ENCODE data around the gene POMT2. TPM values are rescaled to one million over a fixed set of nuclear protein-coding genes. Genes with fewer than 3 reads are reported as not detected.
A peak's percentile ranks its signal among the peaks of the same experiment; 100 is the strongest.

POMT2 gene
- total RNA-seq, 1 donor from 2014 or later = 34.7 TPM

DNA sequence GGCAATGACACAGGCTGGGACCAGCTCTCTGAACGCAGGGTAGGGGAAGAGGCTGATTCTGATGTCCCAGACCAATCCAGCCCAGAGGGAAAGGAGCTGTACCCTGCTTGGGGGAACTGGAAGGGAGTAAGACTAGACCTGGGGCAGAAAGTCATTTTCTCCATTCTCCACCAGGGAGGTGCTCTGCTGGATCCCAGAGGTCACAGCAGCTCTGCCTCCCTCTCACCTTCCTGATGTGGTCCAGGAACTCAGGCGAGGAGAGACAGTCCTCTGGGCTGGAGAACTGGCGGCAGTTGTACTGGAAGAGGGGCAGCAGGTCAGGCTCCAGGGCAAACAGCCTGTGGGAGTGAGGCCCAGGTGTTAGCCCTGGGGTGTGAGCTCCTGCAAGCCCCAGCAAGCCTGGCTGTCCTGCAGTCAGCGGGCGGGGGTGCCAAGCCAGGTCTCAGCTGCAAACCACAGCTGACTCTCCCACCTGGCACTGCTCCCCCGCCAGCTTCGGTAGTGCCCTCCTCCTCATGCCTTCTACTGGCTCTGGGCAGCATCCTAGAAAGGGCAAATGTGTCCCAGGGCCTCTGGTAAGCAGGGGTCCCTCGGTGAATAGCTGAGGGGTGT, 51.6 kb downstream of the POMT2 start:
- Mint-ChIP-seq H3K27me3 (ENCODE audit: low read depth) (peaks cover 34% of the 10 kb centered on the region), H3K4me3 (ENCODE audit: unreplicated experiment) (no peak overlapping the region), H3K4me1 (ENCODE audit: low read depth) (peaks cover 6% of the 10 kb centered on the region), H3K9me3 (ENCODE audit: low read depth) (peaks cover 5% of the 10 kb centered on the region), H3K27ac (ENCODE audit: unreplicated experiment) (no peak overlapping the region), H3K36me3 (ENCODE audit: low read depth) (peaks cover 8% of the 10 kb centered on the region)
- peak; percentile 89 for DNase-seq (ENCODE audit: low spot score)
- TF ChIP-seq CTCF (IDR thresholded peaks at IDR 0.05) = no peak

DNA sequence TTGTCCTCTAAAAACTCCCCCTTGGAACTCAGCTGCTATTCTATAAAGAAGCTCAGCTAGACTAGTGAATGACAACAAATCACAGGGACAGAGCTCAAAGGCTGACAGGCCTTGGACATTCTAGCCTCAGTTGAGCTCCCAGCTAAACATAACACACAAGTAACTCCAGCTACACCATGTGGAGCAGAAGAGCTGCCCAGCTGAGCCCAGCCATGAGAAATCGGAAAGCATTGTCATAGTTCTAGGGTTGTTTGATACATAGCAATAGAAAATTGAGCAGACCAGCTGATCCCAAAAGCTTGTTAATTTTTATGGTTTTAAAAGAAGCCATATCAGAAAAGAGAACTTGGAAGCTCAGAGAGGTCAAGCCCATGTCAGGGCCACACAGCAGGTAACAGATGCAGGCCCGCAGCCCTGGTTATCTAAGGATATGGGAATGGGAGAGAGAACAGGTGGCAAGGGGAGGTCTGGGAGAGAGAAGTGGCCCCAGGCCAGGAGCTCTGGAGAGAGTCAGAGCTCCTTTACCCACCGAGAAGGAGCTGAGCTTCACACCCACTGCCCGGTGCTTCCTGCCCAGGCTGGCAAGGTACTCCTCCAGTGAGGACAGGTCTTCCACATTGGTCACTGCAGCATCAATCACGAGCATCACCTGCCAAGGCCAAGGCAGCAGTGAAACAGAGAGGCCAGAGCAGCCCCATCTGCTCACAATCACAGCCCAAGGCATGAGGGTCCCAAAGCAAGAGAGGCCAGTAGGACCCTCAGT, 52.6 kb downstream of the POMT2 start:
- Mint-ChIP-seq H3K4me3 (ENCODE audit: unreplicated experiment) (no peak overlapping the region), H3K27ac (ENCODE audit: unreplicated experiment) (no peak overlapping the region), H3K27me3 (ENCODE audit: low read depth) (peaks cover 42% of the 10 kb centered on the region), H3K36me3 (ENCODE audit: low read depth) (peaks cover 5% of the 10 kb centered on the region), H3K4me1 (ENCODE audit: low read depth) (peaks cover 6% of the 10 kb centered on the region), H3K9me3 (ENCODE audit: low read depth) (peaks cover 5% of the 10 kb centered on the region)
- no peak for TF ChIP-seq CTCF (IDR thresholded peaks at IDR 0.05)
- DNase-seq (ENCODE audit: low spot score) = peak; percentile 65

DNA sequence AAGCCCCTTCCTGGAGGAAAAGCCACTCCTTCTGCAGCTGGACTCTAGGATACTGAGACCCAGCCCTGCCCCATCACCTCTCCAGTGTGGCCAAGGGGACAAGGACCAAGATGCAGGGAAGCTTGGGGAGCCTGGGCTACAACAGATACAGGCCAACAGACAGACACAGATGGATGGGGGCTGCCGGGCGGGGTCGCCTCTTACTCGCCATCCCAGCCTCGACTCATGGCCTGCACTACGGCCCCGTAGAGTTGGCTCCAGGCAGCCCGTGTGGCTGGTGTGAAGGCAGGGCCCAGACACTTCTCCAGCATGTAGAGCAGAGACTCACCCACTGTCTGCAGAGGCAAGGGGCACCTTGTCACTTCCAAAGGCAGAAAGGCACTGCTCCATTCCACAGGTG, 54.3 kb downstream of the POMT2 start:
- Mint-ChIP-seq H3K27me3 (ENCODE audit: low read depth) (peaks cover 39% of the 10 kb centered on the region), H3K4me1 (ENCODE audit: low read depth) (peaks cover 4% of the 10 kb centered on the region), H3K36me3 (ENCODE audit: low read depth) (peaks cover 2% of the 10 kb centered on the region), H3K9me3 (ENCODE audit: low read depth) (peaks cover 5% of the 10 kb centered on the region), H3K4me3 (ENCODE audit: unreplicated experiment) (no peak overlapping the region), H3K27ac (ENCODE audit: unreplicated experiment) (no peak overlapping the region)
- peak; percentile 74 for DNase-seq (ENCODE audit: low spot score)
- TF ChIP-seq CTCF (IDR thresholded peaks at IDR 0.05) = no peak

DNA sequence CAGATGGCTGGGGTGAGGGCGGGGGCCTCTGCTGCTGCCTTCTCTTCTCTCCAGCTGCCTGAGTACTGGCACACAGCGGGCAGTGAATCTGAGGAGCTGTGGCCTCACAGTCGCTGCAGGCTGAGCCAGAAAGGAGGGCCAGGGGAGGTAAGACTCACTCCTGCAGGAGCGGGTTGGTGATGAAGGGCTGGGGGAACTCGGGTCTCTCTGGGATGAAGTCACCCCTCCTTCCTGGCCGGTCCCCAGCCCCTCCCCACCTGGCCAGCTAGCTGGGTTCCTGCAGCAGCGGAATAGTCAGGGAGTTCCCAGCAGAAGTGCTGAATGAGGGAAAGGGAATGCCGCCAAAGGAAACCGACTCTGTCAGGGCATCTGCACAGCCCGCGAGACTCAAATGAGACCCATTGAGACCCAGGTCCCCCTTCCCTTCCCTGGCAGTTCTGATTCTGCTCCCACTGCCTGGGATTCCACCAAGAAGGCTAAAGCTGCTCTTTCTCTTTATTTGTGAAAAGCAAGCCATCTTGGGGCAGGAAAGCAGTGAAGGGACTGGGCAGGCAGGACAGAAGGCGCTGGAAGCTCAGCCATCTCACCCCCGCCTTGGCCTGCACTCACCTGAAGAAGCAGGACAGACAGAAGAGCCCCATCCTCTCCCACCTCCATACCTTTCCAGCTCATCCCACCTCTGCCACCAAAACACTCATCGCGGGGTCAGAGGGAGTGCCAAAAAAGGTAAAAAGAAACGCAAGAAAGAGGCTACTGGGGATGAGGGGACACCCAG, 54.9 kb downstream of the POMT2 start:
- H3K4me3 Mint-ChIP-seq (ENCODE audit: unreplicated experiment) = no peak overlapping the region
- H3K36me3 Mint-ChIP-seq (ENCODE audit: low read depth) = peaks cover 2% of the 10 kb centered on the region
- peaks cover 5% of the 10 kb centered on the region for H3K9me3 Mint-ChIP-seq (ENCODE audit: low read depth)
- peaks cover 2% of the 10 kb centered on the region for H3K4me1 Mint-ChIP-seq (ENCODE audit: low read depth)
- H3K27me3 Mint-ChIP-seq (ENCODE audit: low read depth) = peaks cover 39% of the 10 kb centered on the region
- no peak overlapping the region for H3K27ac Mint-ChIP-seq (ENCODE audit: unreplicated experiment)
- peak; percentile 62 for DNase-seq (ENCODE audit: low spot score)
- no peak for TF ChIP-seq CTCF (IDR thresholded peaks at IDR 0.05)

- DNase-seq (ENCODE audit: low spot score) = peak; percentile 37
- no peak for TF ChIP-seq CTCF (IDR thresholded peaks at IDR 0.05)
- Mint-ChIP-seq H3K4me1 (ENCODE audit: low read depth) (peaks cover 2% of the 10 kb centered on the region), H3K36me3 (ENCODE audit: low read depth) (peaks cover 2% of the 10 kb centered on the region), H3K27ac (ENCODE audit: unreplicated experiment) (no peak overlapping the region), H3K4me3 (ENCODE audit: unreplicated experiment) (no peak overlapping the region), H3K9me3 (ENCODE audit: low read depth) (peaks cover 5% of the 10 kb centered on the region), H3K27me3 (ENCODE audit: low read depth) (peaks cover 38% of the 10 kb centered on the region)
Measured at GRCh38 chr14:77265187-77265515, 55.5 kb downstream of the POMT2 start.

Data from chondrocyte (in vitro differentiated cells).